H1 (cell line): ENCODE measurements around the gene IFI27L1. TPM values are rescaled to one million over a fixed set of nuclear protein-coding genes. Genes with fewer than 3 reads are reported as not detected.

Experiments
- CEBPB ChIP-seq: IDR thresholded peaks from 2 replicates; pipeline ENCODE4 v1.6.1; 2012; ENCODE audit warnings: low read depth, low read length
- CTCF ChIP-seq, 3 experiments: IDR thresholded peaks; 1 replicate in 2 of 3; 2 replicates in 1 of 3; pipeline versions ENCODE4 v1.5.1 to v1.6.1; 2011; ENCODE audit warnings: low read length in 3 of 3, mild to moderate bottlenecking in 3 of 3, inconsistent platforms in 2 of 3, low read depth in 1 of 3, moderate library complexity in 1 of 3; ENCODE audit not compliant: insufficient read depth in 1 of 3; ENCODE audit errors: control extremely low read depth in 1 of 3
- EZH2 ChIP-seq: fragments of 200-600 bp; sonication (generic); IDR thresholded peaks from 2 replicates; pipeline ENCODE4 v1.7.1; 2012; ENCODE audit warnings: low read depth, mild to moderate bottlenecking, moderate library complexity, low read length, inconsistent platforms; ENCODE audit not compliant: severe bottlenecking
- RNF2 ChIP-seq: fragments of 200-900, 300-1000 bp; sonication (generic); IDR thresholded peaks from 2 replicates; pipeline ENCODE4 v1.7.1; 2016; ENCODE audit warnings: borderline replicate concordance, low read depth, mild to moderate bottlenecking, antibody characterized with exemption, low read length; ENCODE audit not compliant: poor library complexity, severe bottlenecking; ENCODE audit errors: missing control alignments
- SIN3A ChIP-seq, 2 experiments: IDR thresholded peaks in 1 of 2; conservative IDR thresholded peaks in 1 of 2; 2 replicates each; pipeline ENCODE4 v1.6.1; 2011 to 2012; ENCODE audit warnings: low read length in 2 of 2, improper control_type of control experiment in 1 of 2, low read depth in 1 of 2, mild to moderate bottlenecking in 1 of 2
- polyA plus RNA-seq, 7 experiments: library from polyadenylated mRNA; depleted of rRNA in 3 of 7; stranded (reverse) in 5 of 7; unstranded in 2 of 7; fragments of >200 nt in 5 of 7; fragments of 200-250 nt in 2 of 7; gene quantifications; 1 replicate in 5 of 7; 2 replicates in 1 of 7; 4 replicates in 1 of 7; pipeline versions ENCODE4 v1.2.1 to v1.2.3, GENCODE V29; 2011 to 2013; ENCODE audit warnings: missing spikeins in 2 of 7, mixed read lengths in 2 of 7
- total RNA-seq: library from RNA; stranded (reverse); fragmentation: NEBNext Ultra II Directional; extraction: Animal tissue kit (Norgen Biotek cat#: 25700); gene quantifications from 2 replicates; pipeline ENCODE4 v1.2.1, GENCODE V29; 2021

The IFI27L1 gene
- total and polyA plus RNA-seq, 2 of the 8 experiments (the other 6 are each of a cell fraction or from before 2014, with no cell fraction given): 21.2 to 30.5 TPM

DNA sequence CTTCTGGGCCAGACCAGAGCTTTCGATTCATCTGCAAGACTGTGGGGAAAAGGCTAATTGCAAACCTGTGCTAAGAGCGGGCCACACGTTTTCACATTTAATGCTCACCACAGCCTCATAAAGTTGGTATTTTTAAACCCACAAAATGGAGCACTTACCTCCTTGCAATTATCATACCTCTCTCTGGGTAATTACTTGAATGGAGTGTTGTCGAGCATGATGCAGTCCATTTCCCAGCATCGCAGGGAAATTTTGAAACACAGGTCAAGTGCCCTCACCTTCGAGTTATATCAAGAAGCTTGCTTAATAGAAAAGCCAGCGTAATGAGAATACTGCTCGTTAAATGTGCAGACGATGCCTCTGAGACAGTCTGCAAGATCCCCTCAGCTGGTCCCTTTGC is 57.1 kb downstream of the IFI27L1 start (continued):
- no peak for TF ChIP-seq EZH2
- no peak for TF ChIP-seq CEBPB
- no peak for TF ChIP-seq RNF2
- TF ChIP-seq SIN3A (conservative IDR thresholded peaks at IDR 0.05 in 1 of 2, IDR thresholded peaks at IDR 0.05 in 1 of 2; ENCODE audit: low read depth in 1 of 2, low read length in 2 of 2): no peak
- no peak for TF ChIP-seq CTCF (IDR thresholded peaks at IDR 0.05; ENCODE audit: control extremely low read depth in 1 of 3, insufficient read depth in 1 of 3, low read depth in 1 of 3, low read length in 3 of 3)
- TF ChIP-seq, all 59 proteins: peak for 0
